Putamen (tissue), 1 donor: ENCODE results near the gene FAM185A.
"Not testable (repeated sequence)": the region's sequence is repeated elsewhere in the genome, so short reads cannot be mapped to it uniquely, and the experiment has no call there.

Source experiments
- DNase-seq: peaks from one replicate; pipeline ENCODE4 v3.0.0-alpha.2; 2016; ENCODE audit warnings: low spot score

Gene FAM185A

DNA sequence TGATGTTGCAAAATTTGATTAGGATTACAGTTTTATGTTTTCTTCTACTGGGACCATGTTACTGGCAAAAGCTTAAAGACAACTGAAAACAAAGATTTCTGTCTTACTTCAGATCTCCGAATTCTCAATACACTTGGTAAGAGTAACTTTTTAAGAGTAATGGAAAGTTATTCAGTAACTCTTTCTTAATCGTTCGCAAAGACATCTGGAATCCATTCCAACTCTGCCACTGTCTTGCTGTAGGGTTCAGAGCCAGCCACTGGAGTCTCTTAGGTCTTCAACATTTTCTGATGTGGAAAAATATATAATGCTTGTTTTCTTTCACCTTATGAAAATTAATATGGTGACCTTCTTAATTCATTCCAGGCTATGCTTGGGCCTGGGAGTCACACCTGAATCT is 29.9 kb downstream of the FAM185A start:
- DNase-seq = not testable (repeated sequence)

DNA sequence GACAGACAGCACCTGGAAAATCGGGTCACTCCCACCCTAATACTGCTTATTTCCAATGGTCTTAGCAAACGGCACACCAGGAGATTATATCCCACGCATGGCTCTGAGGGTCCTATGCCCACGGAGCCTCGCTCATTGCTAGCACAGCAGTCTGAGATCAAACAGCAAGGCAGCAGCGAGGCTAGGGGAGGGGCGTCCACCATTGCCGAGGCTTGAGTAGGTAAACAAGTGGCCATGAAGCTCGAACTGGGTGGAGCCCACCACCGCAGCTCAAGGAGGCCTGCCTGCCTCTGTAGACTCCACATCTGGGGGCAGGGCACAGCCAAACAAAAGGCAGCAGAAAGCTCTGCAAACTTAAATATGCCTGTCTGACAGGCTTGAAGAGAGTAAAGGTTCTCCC is 32.1 kb downstream of the FAM185A start:
- not testable (repeated sequence) for DNase-seq

DNA sequence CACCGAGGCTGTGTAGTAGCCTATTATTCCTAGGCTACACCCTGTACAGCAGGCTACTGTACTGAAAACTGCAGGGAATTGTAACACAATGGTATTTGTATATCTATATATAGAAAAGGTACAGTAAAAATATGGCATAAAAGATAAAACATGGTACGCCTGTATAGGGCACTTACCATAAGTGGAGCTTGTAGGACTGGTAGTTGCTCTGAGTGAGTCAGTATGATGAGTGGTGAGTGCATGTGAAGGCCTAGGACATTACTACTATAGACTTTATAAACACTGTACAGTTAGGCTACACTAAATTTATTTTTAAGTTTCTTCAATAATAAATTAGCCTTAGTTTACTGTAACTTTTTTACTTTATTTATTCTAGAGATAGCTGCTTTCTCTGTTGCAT is 40.0 kb downstream of the FAM185A start:
- DNase-seq = not testable (repeated sequence)

DNA sequence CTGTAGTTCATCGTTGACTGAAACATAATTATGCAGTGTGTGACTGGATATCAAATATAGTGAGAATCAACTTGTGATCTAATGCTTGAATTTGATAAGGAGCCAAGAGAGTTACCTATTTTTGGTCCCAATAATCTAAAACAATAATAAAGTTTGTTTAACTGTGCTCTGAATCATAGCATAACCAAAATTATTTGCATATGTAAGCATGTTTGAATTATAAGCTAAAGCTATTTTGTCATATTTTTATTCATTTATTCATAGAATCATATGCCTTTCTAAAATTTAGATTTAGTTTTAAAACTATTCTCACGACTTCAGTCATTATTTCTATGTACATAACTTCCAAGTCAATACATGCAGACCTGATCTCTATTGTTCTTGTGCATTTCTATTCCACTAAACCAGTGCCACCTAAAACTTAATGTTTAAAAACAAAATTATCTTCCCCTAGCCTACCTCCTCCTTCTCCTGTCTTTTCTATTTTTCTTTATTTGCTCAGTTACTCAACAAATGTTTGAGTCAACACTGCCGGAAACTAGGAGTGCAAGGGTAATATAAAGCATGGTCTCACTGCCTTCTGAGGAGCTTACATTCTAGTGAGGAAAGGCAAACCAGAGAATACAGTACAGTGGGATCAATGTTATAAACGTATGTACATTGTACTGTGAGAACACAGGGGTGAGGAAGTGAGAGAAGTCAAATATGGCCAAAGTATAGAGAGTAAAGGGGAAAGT is 41.7 kb downstream of the FAM185A start:
- not testable (repeated sequence) for DNase-seq

DNA sequence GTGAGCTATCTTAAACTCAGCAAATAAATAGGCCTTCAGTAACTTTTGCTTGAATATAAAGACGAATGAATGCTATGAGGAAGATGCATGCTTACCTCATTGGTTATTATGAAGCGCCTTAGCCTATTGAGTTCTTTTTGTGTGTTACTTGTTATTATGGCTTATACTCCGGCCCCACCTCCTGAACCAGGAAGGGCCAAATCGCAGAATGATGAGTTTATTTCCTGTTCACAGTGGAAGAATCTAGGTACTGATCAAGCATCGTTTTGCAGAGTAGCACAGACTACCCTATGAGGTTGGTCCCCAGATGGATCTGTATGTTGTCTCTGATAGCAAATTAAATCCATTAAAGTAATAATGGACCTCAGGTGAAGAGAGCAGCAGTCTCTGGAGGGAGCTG is 42.6 kb downstream of the FAM185A start:
- DNase-seq = not testable (repeated sequence)

DNA sequence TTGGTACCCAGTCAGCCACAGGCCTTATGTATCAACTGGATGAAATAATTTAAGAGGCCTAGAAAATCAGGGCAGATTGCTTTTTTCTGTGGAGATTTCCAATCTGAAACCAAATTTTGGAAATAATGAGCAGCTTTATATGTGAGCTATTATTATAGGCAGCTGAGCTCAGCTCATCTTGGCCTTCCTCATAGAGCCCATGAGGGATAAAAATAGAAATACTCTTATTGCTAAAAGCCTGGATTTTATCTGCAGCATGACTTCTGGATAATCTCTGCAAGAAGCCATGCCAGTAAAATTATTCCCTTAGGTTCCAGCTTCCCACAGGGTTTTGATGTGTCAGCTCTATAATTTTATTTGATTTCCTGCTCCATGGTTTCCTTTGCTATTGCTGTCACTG is 43.0 kb downstream of the FAM185A start:
- not testable (repeated sequence) for DNase-seq

DNA sequence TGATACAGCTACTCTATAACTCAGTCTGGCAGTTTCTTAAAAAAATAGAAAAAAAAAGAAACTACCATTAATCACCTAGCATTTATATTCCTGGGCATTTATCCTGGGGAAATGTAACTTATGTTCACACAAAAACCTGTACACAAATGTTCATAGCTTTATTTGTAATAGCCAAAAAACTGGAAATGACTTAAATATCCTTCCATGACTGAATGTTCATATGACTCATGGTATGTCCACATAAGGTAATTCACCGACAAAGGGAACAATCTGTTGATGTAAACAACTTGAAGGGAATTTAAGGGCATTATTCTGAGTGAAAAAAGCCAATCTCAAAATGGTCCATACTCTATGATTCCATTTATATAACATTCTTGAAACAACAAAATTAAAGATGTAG is 45.8 kb downstream of the FAM185A start:
- not testable (repeated sequence) for DNase-seq

DNA sequence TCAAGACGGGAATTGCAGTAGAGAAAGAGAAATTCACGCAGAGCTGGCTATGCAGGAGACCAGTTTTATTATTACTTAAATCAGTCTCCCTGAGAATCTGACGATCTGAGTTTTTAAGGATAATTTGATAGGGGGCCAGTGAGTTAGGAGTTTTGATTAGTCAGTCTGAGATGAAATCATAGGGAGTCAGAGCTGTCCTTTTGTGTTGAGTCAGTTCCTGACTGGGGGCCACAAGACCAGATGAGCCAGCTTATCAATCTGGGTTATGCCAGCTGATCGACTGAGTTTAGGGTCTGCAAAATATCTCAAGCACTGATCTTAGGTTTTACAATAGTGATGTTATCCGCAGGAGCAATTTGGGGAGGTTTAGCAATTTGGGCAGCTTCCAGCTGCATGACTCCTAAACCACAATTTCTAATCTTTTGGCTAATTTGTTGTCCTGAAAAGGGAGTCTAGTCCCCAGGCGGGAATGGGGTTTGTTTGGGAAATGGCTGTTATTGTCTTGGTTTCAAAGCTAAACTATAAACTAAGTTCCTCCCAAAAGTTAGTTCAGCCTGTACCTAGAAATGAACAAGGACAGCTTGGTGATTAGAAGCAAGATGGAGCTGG is 47.3 kb downstream of the FAM185A start:
- DNase-seq = not testable (repeated sequence)

DNA sequence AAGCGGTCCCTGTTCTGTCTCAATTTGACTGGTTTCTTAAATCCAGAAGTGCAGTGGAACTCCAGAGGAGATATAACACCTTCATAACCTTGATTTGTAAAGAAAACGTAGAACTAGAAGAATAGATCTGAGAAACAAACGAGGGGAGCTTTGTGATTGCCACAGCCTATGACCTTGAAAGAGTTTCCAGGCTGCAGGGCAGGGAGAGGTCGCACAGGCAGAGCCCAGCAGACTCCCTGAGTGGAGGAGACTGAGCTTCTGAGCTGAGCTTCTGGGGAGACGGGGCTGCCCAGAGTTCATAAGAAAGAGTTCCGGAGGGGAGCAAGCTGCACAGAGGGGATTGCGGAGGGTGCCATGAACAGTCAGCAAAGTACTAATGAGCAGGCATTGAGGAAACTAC is 57.8 kb downstream of the FAM185A start:
- DNase-seq = no peak

DNA sequence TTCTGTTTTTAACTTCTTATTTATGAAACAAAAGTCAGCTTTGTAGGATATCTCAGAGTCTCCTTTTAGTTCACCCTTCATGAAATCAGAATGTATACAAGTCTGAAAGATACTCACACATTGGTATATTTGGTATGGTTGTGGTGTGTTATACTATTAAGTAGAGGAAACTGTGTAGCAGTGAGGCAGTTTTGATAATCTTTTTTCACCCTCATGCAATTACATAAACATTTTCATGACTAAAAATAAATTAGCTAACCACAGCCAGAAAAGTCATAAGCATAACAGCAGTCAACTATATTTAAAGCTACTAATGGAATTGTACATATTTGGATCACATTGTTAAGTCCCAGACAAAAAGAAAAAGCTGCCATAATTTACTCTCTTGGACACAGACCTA is 62.1 kb downstream of the FAM185A start:
- no peak for DNase-seq

DNA sequence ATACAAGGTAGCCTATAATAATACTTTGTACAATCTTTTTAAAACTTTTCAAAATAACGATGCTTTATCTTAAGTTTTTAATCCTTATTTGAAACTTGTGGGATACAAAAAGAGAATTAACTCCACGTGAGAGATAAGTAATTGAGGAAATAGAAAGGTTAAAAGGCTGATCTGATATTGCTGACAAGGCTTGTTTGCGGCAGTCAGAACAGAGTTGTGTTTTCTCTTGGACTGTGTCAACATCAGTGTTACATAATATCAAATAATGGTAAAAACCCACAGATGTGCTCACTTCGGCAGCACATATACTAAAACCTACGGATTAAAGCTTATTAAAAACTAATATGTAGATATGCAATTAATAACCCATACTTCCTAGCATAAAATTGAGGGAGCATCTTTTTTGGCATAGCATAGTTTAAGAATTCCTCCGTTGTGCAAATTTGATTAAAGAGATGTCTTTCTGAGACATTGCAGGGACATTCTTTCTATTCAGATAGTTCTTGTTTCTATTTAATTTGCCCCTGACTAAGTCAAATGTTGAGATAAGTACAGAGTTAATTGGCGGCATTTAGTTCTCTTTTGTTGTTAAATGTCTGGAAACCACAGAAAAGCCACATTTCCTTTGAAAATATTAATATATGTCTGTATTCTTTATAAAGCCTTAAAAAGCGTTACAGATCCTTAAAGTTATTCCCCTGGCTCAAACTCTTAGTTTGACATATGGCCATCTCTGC is 63.3 kb downstream of the FAM185A start:
- DNase-seq = no peak

DNA sequence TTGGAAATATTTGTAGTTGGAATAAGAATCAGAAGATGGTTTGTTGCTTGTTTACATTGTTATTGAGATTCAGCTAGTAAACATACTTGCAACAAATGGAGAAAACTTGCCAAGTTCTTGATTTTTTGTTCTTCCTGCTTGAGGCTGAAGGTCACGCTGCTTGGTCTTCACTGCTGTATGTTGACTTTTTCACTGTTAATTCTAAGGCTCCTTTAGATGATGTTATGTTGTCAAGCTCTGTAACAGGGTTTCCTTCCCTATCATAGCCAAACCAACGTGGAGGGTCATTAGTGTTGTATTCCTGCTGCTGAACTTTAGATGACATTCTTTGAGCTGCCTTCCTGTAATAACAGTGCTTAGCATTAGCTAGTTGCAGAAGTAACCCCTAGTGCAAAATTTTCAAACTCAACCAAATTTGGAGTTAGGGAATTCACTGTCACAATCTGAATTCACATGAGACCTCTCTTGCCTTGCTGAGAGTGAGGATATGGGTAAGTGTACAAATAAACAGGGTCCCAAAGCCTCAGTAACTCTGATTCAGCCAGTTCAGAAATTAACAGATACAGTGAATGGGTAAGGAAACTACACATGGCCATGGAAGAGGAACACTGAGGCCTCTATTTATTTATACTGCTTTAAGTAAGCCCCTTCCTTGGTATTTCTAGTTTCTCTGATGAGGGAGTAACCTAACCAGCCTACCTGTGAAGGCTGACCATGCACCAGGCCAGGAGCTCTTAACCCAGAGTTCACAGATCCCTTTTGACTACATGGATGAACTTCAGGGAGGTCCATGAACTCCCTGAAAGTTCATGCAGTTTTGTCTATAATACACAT is 64.6 kb downstream of the FAM185A start:
- DNase-seq = no peak

DNA sequence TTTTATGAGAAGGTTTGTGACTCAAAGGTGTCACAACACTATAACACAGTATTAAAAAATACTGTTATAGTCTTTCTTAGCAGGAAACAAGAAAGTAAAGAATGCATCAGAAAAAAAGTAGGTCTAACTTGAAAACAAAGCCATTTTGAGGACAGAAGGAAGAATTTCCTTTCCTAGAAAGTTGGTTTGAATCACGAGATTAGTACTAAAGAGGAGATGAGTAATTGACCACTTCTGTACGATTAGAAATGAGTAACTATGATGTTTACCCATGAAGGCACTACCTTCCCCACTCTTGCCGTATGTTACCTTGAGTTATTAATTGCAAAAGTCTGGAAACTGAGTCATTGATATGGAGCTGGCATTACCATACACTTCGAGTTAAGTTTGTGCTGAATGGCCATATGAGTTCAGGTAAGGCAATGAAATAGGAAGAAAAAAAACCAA is 65.2 kb downstream of the FAM185A start:
- no peak for DNase-seq

DNA sequence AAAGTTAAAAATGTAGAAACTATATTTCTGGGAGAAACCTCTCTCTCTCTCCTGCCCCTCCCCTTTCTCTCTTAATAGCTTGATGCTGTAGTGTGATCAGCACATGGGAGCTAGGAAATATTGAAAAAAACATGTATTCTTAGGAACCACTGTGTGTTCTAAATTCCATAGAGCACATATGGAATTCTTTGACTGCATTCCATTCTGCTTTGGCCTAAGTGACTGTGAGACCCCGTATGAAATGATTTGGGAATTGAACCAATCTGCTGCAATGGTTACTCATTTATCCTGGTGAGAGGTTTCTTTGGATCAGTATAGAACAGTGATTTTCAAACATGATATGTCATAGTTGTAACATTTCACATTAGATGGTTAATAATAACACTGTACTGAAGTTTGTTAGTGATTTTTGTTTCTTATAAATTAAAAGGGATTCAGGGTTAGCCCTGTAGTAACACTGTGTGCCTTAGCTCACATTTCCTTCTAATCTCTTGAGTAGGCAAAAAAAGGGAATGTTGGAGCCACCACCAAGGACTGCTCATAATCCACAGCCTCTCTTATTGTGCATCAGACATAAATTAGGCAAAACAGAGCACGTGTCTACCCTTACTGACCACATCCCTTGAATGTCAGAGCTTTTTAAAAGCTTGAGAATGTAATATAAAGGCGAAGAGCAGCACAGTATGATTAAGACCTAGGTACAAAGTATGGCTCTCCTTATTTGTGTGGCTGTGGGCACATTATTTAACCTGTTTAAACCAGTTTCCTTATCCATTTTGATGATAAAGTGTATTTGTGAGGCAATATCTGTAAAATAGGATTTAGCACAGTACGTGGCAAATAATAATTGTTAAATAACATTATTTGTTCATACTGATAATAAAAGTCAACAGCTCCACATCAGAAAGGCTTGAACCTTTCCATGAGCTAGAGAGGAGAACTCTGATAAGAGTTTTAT is 69.1 kb downstream of the FAM185A start:
- DNase-seq = no peak

DNA sequence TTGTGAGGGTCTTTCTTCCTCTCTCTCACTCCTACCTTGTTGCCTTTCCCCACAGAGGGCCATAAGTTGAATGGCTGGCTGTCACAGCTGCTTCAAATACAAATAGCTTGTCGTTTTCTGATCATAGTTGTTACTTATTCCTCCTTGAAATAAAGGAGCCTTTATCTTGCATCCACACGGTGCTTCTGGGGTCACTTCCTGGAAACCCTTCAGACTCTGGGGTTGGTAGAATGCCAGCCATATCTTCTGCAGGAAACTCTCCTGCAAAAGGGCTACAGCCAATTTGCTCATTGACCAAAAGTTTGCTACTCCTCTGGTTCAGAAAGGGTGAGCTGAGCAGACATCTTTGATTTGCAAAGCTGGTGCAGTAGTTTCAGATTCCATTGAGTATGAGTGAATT is 70.4 kb downstream of the FAM185A start:
- no peak for DNase-seq

DNA sequence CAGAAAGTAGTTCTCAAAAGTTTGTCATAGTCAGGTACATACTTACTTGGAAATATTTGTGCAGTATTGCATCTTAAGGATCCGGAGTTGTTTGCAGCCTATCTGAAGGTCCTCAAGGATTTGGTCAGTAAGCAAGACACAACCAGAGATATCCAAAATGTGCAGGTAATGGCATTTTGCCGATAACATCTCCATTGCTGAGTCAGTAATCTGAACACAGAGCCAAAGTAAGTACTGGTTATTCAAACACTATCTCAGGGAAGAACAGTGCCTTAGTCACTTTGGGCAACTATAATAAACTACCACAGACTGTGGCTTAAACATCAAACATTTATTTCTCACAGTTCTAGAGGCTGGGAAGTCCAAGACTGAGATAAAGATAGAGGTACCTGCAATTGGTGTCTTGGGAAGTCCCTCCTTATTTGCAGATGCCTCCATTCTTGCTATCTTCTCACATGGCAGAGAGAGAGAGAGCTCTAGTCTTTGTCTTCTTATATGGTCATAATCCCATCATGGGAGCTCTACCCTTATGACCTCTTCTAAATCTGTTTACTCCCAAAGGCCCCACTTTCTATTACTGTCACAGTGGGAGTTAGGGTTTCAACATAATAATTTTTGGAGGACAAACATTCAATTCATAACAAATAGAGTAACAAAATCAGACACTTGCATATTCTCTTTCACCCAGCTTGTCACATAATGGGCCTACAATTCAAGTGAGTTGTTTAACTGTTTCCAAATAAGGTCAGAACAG is 73.4 kb downstream of the FAM185A start:
- DNase-seq = no peak

DNA sequence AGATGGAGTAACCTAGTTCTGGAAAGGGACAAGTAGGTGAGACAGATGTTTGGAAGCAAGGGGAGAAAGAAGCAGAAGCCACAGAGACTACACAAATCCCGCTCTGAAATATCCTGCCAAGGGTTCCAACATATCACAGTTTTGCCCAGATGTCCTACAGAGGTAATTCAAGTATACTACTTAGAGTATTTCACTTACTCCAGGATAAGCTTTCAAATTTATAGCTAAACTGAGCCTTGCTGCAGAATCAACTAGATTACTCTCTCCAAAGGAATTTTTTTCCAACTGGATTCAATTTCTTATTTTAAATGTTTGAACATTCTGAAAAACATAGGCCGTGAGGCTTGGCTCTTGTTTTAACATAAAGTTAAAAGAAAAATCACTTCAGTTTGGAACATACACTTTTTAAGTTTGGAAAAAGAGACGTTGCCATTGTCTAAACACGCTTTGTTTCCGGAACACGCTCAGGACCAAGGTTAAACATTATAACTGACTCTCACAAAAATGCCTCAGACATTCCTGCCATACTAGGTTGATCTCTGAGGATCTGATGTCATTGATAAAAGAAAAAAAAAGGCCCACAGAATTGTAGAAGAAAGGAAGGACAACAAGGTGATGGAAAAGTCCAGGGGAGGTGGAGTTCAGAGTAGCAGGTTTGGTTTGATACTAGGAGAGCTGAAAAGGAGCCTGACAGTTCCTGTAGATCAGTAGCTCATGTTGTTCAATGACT is 74.8 kb downstream of the FAM185A start:
- DNase-seq = no peak

DNA sequence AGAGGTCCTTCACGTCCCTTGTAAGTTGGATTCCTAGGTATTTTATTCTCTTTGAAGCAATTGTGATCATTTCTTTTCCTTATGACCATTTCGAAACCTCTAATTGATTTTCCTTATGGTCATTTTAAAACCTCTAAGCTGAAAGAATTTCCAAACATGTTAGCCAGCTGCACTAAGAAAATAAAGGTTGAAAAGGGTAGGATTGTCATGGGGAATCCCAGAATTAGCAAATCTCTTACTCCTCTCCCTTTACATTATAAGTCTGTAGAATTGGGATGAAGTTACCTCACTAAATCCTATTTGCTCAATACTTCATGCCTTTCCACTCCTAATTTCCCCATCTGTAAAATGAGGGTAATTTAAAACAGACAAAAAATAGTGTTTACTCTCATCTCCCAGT is 79.5 kb downstream of the FAM185A start:
- no peak for DNase-seq

DNA sequence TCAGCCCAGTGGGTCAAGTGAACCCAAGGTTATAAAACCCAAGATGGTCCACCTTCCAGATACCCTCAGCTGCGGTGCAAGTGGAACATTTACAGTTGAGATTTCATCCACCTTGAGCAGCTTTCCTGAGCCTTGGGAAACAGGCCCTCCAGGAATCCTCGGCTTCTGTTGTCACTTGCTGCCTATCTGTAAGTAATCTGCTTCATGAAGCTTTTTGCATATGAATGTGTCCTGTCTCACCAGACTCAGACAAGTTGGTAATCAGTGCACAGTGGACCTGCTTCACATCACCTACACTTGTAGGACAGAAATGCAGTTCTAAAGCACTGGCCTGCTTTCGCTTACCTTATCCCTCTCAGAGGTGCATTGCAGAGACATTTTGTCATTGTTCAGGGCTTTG is 80.3 kb downstream of the FAM185A start:
- no peak for DNase-seq

DNA sequence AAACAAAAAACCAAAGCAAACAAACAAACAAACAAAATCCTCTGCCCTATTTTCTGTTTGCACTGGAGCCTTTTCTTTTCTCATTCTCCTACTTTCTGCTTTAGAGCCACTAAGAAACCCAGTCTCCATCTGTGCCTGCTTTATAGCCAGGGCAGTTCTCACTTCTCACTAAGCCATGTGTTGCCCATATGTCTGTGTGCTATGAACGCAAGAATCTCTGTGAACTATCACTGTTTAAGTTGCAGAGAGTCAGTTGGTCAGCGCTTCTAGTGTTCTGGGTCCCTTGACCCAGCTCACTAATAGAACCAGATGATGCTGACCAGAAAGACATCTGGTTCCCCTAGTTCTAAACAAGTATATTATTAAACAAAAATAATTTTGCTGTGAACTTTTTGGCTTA is 81.4 kb downstream of the FAM185A start:
- no peak for DNase-seq
